C4-2B (cell line): ENCODE results near the gene JAZF1.

ENCODE experiments used
- H3K27ac ChIP-seq: fragments of 450-650 bp; 2 replicates; pipeline ENCODE4 v1.5.1; 2017
- ZFX ChIP-seq: fragments of 450-650 bp; IDR thresholded peaks from 2 replicates; pipeline ENCODE4 v1.6.1; 2017
- TF ChIP-seq, protein P1 (sequence below): fragments of 450-650 bp; conservative IDR thresholded peaks from 2 replicates; pipeline ENCODE4 v1.5.1; 2017; ENCODE audit warnings: mild to moderate bottlenecking

Gene JAZF1

DNA sequence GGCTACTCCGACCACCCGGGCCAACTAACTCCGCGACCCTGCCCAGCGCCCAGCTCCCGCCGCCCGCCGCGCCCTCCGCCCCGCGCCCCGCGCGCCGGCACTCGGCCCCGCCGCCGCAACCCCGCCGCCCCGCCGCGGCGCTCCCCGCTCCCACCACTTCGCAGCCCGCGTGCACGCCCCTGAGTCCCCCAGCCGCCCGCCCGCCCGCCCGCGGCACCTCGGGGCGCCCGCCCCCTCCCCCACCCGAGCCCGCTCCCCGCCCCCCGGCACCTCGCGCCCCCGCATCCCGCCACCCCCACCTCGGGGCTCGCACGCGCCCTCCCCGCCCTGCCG lies 598 bp downstream of the JAZF1 start:
- peak overlapping the region; percentile 22 for H3K27ac ChIP-seq

DNA sequence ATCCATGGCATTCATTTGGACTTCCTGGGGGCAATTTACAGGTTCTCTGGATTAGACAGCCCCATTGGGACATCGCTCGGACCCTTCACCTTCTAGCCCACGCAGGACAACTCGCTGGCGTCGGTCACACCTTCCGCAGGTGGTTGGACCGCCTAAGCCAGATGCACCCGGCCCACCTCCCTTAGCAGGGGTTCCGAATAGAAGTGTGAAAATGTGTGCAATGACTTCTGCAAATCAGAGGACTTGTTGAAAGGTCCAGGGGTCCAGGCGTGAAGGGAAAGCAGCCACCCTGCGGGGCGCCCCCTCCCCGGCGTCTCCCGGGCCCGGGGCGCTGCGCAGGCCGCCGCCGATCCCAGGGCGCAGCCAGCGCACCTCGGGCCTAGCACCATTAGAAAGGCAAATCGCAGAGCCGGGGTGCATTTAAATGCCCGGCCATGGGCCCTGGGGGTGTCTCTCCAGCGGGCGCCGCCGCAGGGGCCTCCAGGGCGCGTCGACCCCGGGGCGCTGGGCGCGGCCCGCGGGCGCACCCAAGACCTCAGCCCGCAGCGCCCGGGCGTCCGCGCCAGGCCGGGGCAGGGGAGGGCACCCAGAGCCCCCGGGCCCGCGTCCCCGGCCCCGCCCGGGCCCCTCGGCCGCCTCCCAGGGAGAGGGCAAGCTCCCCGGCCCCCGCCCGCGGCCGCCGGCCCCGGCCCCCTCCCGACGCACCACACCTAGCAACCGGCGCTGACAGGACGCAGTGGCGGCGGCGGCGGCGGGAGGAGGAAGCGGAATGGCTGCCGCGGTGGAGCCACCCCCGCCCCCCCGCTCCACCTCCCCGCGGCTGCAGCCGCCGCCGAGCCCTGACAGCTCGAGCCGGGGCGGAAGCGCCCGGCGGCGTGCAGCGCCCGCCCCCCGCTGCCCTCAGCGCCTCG lies 1.2 kb downstream of the JAZF1 start:
- peak overlapping the region; percentile 22 for H3K27ac ChIP-seq
- TF ChIP-seq ZFX, result peak; percentile 54; the same call in 1 of the 2 replicates
- TF ChIP-seq, protein P1, sequence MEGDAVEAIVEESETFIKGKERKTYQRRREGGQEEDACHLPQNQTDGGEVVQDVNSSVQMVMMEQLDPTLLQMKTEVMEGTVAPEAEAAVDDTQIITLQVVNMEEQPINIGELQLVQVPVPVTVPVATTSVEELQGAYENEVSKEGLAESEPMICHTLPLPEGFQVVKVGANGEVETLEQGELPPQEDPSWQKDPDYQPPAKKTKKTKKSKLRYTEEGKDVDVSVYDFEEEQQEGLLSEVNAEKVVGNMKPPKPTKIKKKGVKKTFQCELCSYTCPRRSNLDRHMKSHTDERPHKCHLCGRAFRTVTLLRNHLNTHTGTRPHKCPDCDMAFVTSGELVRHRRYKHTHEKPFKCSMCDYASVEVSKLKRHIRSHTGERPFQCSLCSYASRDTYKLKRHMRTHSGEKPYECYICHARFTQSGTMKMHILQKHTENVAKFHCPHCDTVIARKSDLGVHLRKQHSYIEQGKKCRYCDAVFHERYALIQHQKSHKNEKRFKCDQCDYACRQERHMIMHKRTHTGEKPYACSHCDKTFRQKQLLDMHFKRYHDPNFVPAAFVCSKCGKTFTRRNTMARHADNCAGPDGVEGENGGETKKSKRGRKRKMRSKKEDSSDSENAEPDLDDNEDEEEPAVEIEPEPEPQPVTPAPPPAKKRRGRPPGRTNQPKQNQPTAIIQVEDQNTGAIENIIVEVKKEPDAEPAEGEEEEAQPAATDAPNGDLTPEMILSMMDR, result no peak

More for the DNA sequence above, 598 bp downstream of the JAZF1 start:
- TF ChIP-seq ZFX, result no peak
- TF ChIP-seq, protein P1, result no peak

DNA sequence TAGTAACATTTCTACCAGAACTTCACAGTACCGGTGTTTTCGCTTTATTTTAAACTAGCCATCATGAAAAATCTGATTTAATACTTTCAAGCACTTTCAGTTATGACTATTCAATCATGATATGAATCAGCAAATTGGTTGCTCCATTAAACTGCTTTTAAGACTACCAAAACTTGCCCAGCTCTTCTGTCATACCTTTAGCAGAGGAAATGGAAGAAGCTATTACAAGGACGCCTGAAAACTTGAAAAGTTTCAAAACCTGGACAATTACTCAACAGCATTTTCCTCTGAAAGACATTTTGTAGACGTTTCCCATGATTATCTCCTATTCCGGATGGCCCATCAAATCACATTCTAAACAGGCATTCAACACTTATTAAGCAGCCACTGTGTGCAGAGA lies 2.0 kb downstream of the JAZF1 start:
- H3K27ac ChIP-seq, result no peak overlapping the region
- TF ChIP-seq ZFX, result no peak
- TF ChIP-seq, protein P1, result no peak

DNA sequence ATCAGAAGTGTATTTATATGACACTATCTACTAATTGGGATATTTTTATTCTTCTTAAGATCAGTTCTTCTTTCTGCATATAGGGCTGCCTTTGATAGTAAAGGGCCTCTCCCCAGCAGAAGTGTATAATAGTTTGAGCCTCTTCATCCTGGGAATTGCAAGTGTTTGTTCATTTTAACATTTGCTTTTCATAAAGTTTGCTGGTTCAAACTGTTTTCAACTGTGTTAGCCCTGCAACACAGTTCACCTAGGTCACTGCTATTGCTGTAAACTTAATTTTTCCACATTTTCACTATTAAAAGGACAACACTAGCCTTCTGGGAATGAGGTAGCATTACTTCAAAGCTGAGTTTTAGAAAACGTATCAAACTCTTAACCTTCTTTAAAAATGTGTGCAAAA lies 2.8 kb downstream of the JAZF1 start:
- TF ChIP-seq, protein P1, result no peak
- TF ChIP-seq ZFX, result no peak
- no peak overlapping the region for H3K27ac ChIP-seq

DNA sequence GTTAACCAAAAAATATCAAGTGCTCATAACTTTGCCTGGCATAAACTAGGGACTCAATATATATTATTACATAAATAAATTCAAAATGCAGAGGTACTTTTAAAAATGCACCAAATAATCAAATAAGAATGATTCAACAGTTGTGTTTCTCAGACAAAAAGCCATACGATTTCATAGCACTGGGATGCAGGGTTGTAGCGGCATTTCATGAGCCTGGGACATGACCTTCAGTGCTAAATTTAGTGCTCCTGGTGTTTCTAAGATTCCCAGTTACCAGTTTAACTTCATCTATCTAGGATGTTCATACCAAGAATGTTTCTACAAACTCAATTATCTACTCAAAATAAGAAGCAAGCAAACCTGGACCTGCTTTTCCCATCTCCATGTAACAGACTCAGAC lies 4.0 kb downstream of the JAZF1 start:
- no peak overlapping the region for H3K27ac ChIP-seq
- no peak for TF ChIP-seq ZFX
- TF ChIP-seq, protein P1, result no peak

DNA sequence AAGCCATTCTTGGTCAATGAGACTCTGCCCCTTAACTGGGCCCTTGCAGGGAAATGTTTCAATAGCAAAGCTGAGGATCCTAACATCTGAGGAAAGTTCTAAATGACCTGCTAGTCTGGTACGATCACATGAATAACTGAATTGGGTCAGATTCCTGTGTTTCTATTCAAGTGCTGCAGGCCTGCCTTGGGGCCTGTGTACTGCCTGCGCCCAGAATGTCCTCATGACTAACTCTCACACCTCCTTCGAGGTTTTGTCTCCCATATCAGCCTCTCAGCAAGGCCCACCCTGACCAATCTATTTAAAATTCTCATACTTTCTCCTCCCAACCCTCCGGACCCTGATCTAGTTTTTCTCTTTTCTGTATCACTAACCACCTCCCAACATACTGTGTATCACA lies 4.4 kb downstream of the JAZF1 start:
- TF ChIP-seq, protein P1, result no peak
- no peak for TF ChIP-seq ZFX
- no peak overlapping the region for H3K27ac ChIP-seq

DNA sequence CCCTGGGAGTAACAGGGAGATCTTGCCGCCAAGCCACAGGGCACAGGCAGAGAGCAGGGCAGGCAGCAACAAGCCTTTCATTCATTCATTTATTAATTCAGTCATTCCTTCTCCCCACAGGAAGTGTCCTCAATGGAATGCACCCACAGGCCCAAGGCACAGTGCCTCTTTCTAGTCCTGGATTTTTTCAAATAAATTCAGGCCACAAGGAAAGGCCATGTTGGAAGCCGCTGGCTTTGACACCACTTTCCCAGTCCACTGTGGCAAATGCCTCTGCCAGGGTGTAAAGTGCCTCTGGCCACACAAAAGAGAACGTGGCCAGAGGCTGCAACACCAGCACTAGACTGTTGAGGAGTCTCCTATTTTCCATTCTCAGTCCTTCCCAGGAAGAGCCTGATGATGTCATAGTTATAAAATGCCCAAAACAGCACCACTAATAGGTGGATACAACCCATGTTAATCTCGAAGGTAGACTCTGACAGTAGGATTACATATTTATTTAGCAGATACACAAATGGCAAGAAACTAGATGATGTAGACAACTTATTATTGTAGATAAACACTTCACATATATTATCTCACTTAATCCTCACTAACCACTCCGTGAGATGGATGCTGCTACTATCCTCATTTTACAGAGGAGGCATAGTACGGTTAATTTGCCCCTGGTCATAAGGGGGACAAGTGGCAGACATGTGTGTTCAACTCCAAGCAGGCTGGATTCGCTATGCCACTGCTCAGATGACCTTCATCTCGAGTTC lies 5.5 kb downstream of the JAZF1 start:
- TF ChIP-seq, protein P1, result no peak
- TF ChIP-seq ZFX, result no peak
- H3K27ac ChIP-seq, result no peak overlapping the region
